SK-N-SH treated with all-trans-retinoic acid at 6 μM for 48 hours (cell line): ENCODE results near the gene NID1.

Experiments
- ATAC-seq: fragments of 200-7000 bp; cut with Tn5 transposase; 3 replicates; pipeline ENCODE4 v1.9.1; 2020; ENCODE audit warnings: mild to moderate bottlenecking, moderate library complexity
- ARNTL ChIP-seq: fragments of 450-650 bp; formaldehyde crosslinking; IDR thresholded peaks from 2 replicates; pipeline ENCODE4 v1.5.0; 2020; ENCODE audit warnings: low read depth, mild to moderate bottlenecking, moderate library complexity, borderline replicate concordance
- BACH2 ChIP-seq: fragments of 250-450 bp; sonication (Bioruptor Pico); IDR thresholded peaks from 2 replicates; pipeline ENCODE4 v1.9.0; 2021; ENCODE audit warnings: mild to moderate bottlenecking, borderline replicate concordance
- CSDC2 ChIP-seq: fragments of 250-450 bp; sonication (Bioruptor Pico); IDR thresholded peaks from 2 replicates; pipeline ENCODE4 v1.5.0; 2020; ENCODE audit warnings: mild to moderate bottlenecking, moderate library complexity
- ESRRG ChIP-seq: fragments of 250-450 bp; sonication (Bioruptor Pico); IDR thresholded peaks from 2 replicates; pipeline ENCODE4 v1.6.1; 2021; ENCODE audit warnings: mild to moderate bottlenecking
- GLIS3 ChIP-seq: fragments of 250-450 bp; sonication (Bioruptor Pico); IDR thresholded peaks from 2 replicates; pipeline ENCODE4 v1.5.0; 2020; ENCODE audit warnings: mild to moderate bottlenecking, moderate library complexity
- ISL1 ChIP-seq: fragments of 250-450 bp; sonication (Bioruptor Pico); IDR thresholded peaks from 2 replicates; pipeline ENCODE4 v2.1.2; 2022; ENCODE audit warnings: mild to moderate bottlenecking, moderate library complexity
- OSR1 ChIP-seq: fragments of 250-450 bp; sonication (Bioruptor Pico); IDR thresholded peaks from 2 replicates; pipeline ENCODE4 v1.8.0; 2022; ENCODE audit warnings: moderate library complexity, mild to moderate bottlenecking, inconsistent platforms
- PPARA ChIP-seq: fragments of 250-450 bp; sonication (Bioruptor Pico); IDR thresholded peaks from 2 replicates; pipeline ENCODE4 v1.5.0; 2020; ENCODE audit warnings: mild to moderate bottlenecking, borderline replicate concordance
- RARB ChIP-seq: fragments of 250-450 bp; sonication (Bioruptor Pico); IDR thresholded peaks from 2 replicates; pipeline ENCODE4 v1.8.0; 2021; ENCODE audit warnings: mild to moderate bottlenecking, moderate library complexity
- SNAI2 ChIP-seq: fragments of 250-450 bp; sonication (Bioruptor Pico); IDR thresholded peaks from 2 replicates; pipeline ENCODE4 v1.5.0; 2020; ENCODE audit warnings: mild to moderate bottlenecking, moderate library complexity
- TCF4 ChIP-seq: fragments of 250-450 bp; sonication (Bioruptor Pico); IDR thresholded peaks from 2 replicates; pipeline ENCODE4 v1.8.0; 2021; ENCODE audit warnings: mild to moderate bottlenecking, moderate library complexity, borderline replicate concordance
- TOX ChIP-seq: fragments of 250-450 bp; sonication (Bioruptor Pico); IDR thresholded peaks from 2 replicates; pipeline ENCODE4 v1.8.0; 2021; ENCODE audit warnings: mild to moderate bottlenecking, moderate library complexity, borderline replicate concordance
- ZFP3 ChIP-seq: fragments of 250-450 bp; sonication (Bioruptor Pico); IDR thresholded peaks from 2 replicates; pipeline ENCODE4 v1.5.0; 2020; ENCODE audit warnings: mild to moderate bottlenecking, moderate library complexity
- ZFP30 ChIP-seq: fragments of 450-650 bp; formaldehyde crosslinking; IDR thresholded peaks from 2 replicates; pipeline ENCODE4 v1.5.0; 2022; ENCODE audit warnings: mild to moderate bottlenecking, moderate library complexity
- ZNF565 ChIP-seq: fragments of 450-650 bp; formaldehyde crosslinking; conservative IDR thresholded peaks from 2 replicates; pipeline ENCODE4 v1.5.0; 2020; ENCODE audit warnings: low read depth, mild to moderate bottlenecking, moderate library complexity
- ZNF70 ChIP-seq: fragments of 450-650 bp; formaldehyde crosslinking; IDR thresholded peaks from 2 replicates; pipeline ENCODE4 v1.5.0; 2020; ENCODE audit warnings: mild to moderate bottlenecking, moderate library complexity
- ZNF8 ChIP-seq: fragments of 450-650 bp; formaldehyde crosslinking; IDR thresholded peaks from 2 replicates; pipeline ENCODE4 v1.5.0; 2020; ENCODE audit warnings: mild to moderate bottlenecking, moderate library complexity
- TF ChIP-seq, protein P1 (sequence below): fragments of 250-450 bp; sonication (Bioruptor Pico); IDR thresholded peaks from 2 replicates; pipeline ENCODE4 v1.5.0; 2020; ENCODE audit warnings: mild to moderate bottlenecking, moderate library complexity
- TF ChIP-seq, protein P2 (sequence below): fragments of 250-450 bp; sonication (Bioruptor Pico); IDR thresholded peaks from 2 replicates; pipeline ENCODE4 v1.8.0; 2021; ENCODE audit warnings: low read depth, mild to moderate bottlenecking, moderate library complexity, borderline replicate concordance
- TF ChIP-seq, protein P3 (sequence below): fragments of 250-450 bp; sonication (Bioruptor Pico); IDR thresholded peaks from 2 replicates; pipeline ENCODE4 v1.5.1; 2020; ENCODE audit warnings: low read depth, mild to moderate bottlenecking, moderate library complexity
- TF ChIP-seq, protein P4 (sequence below): fragments of 250-450 bp; sonication (Bioruptor Pico); IDR thresholded peaks from 2 replicates; pipeline ENCODE4 v1.5.1; 2021; ENCODE audit warnings: mild to moderate bottlenecking, moderate library complexity

Gene NID1

DNA sequence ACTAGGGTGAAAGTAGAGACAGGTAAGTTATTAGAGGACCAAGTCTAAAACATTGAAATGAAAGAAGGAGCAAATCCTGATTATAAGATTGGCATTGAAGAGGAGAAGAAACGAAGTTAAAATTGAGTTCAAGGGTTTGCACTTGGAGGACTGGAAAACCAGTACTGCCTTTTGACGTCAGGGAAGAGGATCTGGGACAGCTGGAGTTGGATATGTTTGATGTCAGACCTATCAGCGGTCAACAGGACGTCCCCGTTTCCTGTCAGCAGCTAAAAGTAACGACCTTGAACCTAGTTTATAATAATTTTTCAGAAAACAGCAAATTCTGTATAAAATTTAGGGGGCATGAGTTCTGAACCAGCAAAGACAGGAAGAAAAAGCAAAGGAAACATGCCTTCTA lies 1.2 kb upstream of the NID1 start:
- no peak for ATAC-seq
- no peak for TF ChIP-seq ZFP30
- TF ChIP-seq TOX (CRISPR knock-in tag) = no peak
- TF ChIP-seq RARB (CRISPR knock-in tag) = no peak
- no peak for TF ChIP-seq ZNF565 (CRISPR knock-in tag)
- TF ChIP-seq ZNF8 = no peak
- no peak for TF ChIP-seq OSR1 (CRISPR knock-in tag)
- TF ChIP-seq GLIS3 (CRISPR knock-in tag) = no peak
- TF ChIP-seq ISL1 = no peak
- TF ChIP-seq ZNF70 = no peak
- no peak for TF ChIP-seq SNAI2 (CRISPR knock-in tag)
- no peak for TF ChIP-seq CSDC2 (CRISPR knock-in tag)

DNA sequence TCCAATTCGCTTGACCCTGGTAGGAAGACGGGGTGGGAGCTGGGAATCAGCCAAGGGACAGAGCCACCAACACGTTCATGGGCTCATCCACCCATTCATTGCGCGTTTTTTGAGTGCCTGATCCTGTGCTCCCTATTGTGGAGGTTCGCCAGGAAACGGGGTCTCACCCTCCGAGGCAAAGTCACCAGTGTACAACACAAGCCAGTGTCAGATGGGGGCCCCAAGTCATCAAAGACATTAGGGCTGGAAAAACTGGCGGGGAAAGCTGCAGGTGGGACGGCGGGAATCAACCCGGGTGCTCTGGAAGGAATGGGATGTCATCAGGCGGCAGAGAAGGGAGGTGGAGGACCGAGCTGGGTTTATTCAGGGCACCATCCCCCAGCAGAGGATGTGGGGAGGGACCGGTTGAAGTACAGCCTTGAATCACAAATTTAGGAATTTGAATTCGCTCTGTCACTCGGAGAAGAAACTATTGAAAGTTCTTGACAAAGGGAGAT lies 667 bp upstream of the NID1 start:
- no peak for ATAC-seq

DNA sequence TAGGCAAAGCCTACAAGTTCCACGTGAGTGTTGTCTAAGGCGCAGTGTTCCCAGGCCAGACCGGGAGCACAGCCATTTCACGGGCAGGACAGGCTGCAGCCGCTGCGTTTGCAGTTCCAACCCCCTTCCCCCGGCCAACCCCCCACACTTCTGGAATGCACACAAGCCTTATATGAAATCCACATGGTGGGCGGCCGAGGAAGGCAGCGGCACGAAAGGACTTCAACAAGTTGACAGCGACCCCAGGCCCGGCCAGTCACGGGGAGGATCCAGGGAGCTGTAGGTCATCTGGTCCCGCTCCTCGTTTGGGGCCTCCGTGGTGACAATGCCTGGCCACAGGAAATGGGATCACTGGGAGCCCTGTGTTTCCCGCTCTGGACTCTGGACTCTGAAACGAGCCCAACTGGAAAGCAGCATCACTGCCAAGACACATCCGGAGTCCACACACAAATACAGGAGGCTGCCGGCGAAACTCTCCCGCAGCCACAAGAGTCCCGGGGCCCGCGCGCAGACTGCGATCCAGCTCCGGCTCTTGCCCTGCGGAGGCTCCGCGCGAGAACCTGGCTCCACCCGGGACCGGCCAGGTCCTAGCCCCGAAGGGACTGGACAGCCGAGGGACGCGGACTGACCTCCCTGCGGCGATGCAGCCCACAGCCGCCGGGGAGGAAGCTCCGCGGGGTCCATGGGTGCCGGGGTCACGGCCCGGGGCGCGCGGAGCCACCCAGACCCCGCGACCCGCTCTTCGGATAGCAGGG lies 794 bp downstream of the NID1 start:
- TF ChIP-seq, protein P1, sequence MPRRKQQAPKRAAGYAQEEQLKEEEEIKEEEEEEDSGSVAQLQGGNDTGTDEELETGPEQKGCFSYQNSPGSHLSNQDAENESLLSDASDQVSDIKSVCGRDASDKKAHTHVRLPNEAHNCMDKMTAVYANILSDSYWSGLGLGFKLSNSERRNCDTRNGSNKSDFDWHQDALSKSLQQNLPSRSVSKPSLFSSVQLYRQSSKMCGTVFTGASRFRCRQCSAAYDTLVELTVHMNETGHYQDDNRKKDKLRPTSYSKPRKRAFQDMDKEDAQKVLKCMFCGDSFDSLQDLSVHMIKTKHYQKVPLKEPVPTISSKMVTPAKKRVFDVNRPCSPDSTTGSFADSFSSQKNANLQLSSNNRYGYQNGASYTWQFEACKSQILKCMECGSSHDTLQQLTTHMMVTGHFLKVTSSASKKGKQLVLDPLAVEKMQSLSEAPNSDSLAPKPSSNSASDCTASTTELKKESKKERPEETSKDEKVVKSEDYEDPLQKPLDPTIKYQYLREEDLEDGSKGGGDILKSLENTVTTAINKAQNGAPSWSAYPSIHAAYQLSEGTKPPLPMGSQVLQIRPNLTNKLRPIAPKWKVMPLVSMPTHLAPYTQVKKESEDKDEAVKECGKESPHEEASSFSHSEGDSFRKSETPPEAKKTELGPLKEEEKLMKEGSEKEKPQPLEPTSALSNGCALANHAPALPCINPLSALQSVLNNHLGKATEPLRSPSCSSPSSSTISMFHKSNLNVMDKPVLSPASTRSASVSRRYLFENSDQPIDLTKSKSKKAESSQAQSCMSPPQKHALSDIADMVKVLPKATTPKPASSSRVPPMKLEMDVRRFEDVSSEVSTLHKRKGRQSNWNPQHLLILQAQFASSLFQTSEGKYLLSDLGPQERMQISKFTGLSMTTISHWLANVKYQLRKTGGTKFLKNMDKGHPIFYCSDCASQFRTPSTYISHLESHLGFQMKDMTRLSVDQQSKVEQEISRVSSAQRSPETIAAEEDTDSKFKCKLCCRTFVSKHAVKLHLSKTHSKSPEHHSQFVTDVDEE (CRISPR knock-in tag) = no peak
- TF ChIP-seq ZNF70 = no peak
- TF ChIP-seq ZNF565 (CRISPR knock-in tag) = no peak
- no peak for TF ChIP-seq PPARA (CRISPR knock-in tag)
- no peak for TF ChIP-seq ARNTL (CRISPR knock-in tag)
- TF ChIP-seq SNAI2 (CRISPR knock-in tag) = no peak
- no peak for TF ChIP-seq TOX (CRISPR knock-in tag)
- peak; percentile 68 for ATAC-seq

More for the DNA sequence above, 667 bp upstream of the NID1 start:
- no peak for TF ChIP-seq BACH2 (CRISPR knock-in tag)
- no peak for TF ChIP-seq ISL1
- TF ChIP-seq, protein P2, sequence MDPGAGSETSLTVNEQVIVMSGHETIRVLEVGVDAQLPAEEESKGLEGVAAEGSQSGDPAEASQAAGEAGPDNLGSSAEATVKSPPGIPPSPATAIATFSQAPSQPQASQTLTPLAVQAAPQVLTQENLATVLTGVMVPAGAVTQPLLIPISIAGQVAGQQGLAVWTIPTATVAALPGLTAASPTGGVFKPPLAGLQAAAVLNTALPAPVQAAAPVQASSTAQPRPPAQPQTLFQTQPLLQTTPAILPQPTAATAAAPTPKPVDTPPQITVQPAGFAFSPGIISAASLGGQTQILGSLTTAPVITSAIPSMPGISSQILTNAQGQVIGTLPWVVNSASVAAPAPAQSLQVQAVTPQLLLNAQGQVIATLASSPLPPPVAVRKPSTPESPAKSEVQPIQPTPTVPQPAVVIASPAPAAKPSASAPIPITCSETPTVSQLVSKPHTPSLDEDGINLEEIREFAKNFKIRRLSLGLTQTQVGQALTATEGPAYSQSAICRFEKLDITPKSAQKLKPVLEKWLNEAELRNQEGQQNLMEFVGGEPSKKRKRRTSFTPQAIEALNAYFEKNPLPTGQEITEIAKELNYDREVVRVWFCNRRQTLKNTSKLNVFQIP (CRISPR knock-in tag) = no peak
- no peak for TF ChIP-seq TCF4 (CRISPR knock-in tag)
- TF ChIP-seq, protein P3, sequence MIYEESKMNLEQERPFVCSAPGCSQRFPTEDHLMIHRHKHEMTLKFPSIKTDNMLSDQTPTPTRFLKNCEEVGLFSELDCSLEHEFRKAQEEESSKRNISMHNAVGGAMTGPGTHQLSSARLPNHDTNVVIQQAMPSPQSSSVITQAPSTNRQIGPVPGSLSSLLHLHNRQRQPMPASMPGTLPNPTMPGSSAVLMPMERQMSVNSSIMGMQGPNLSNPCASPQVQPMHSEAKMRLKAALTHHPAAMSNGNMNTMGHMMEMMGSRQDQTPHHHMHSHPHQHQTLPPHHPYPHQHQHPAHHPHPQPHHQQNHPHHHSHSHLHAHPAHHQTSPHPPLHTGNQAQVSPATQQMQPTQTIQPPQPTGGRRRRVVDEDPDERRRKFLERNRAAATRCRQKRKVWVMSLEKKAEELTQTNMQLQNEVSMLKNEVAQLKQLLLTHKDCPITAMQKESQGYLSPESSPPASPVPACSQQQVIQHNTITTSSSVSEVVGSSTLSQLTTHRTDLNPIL = no peak
- TF ChIP-seq GLIS3 (CRISPR knock-in tag) = no peak
- TF ChIP-seq ZNF8 = no peak
- TF ChIP-seq, protein P4, sequence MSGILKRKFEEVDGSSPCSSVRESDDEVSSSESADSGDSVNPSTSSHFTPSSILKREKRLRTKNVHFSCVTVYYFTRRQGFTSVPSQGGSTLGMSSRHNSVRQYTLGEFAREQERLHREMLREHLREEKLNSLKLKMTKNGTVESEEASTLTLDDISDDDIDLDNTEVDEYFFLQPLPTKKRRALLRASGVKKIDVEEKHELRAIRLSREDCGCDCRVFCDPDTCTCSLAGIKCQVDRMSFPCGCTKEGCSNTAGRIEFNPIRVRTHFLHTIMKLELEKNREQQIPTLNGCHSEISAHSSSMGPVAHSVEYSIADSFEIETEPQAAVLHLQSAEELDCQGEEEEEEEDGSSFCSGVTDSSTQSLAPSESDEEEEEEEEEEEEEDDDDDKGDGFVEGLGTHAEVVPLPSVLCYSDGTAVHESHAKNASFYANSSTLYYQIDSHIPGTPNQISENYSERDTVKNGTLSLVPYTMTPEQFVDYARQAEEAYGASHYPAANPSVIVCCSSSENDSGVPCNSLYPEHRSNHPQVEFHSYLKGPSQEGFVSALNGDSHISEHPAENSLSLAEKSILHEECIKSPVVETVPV = no peak
- no peak for TF ChIP-seq ZNF565 (CRISPR knock-in tag)
- no peak for TF ChIP-seq SNAI2 (CRISPR knock-in tag)
- TF ChIP-seq, all 23 proteins: peak for 0

DNA sequence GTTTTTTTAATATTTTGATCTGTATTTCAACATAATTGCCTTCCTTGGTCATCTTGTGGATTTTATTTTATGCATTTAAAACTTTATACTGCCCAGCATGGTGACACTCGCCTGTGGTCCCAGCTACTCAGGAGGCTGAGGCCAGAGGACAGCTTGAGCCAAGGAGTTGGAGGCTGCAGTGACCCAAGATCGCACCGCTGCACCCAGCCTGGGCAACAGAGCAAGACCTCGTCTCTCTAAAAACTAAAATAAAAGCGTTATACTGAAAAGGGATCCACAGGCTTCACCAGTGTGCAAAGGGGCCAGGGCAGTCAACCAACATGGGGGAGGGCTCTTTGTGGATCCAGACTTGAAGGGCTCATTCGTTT lies 1.4 kb downstream of the NID1 start:
- TF ChIP-seq ESRRG (no peak), BACH2 (CRISPR knock-in tag) (no peak), ARNTL (CRISPR knock-in tag) (no peak), TCF4 (CRISPR knock-in tag) (no peak), ZFP3 (CRISPR knock-in tag) (no peak), ISL1 (no peak), PPARA (CRISPR knock-in tag) (no peak)
- TF ChIP-seq, protein P4 = no peak
- ATAC-seq = no peak
